ENCODE measurements around the gene ABL1.

DNA sequence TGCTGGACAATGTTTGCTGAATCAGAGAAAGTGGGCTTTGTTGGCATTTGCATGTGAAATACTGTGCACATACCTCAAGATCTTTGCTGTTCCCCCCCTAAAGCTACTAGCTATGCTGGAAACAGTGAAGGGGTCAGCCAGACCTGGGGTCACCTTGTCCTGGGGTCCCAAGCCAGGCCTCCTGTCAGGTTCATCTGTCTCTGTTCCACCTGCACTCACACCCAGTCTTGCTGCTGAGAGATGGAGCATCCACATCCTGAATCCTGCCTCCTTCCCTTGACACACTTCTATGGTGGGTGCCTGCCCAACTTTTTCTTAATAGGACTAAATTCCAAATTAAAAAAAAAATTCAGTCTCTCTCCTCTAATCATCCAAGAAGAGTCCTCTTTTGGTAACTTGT is 4.0 kb upstream of the ABL1 start:
- no peak for TF ChIP-seq NFIC (IDR thresholded peaks at IDR 0.05; ENCODE audit: borderline replicate concordance)
- no peak for TF ChIP-seq EP300 (IDR thresholded peaks at IDR 0.05; ENCODE audit: borderline replicate concordance in 1 of 2, low read depth in 1 of 2, low read length in 1 of 2)
- TF ChIP-seq, protein P1, sequence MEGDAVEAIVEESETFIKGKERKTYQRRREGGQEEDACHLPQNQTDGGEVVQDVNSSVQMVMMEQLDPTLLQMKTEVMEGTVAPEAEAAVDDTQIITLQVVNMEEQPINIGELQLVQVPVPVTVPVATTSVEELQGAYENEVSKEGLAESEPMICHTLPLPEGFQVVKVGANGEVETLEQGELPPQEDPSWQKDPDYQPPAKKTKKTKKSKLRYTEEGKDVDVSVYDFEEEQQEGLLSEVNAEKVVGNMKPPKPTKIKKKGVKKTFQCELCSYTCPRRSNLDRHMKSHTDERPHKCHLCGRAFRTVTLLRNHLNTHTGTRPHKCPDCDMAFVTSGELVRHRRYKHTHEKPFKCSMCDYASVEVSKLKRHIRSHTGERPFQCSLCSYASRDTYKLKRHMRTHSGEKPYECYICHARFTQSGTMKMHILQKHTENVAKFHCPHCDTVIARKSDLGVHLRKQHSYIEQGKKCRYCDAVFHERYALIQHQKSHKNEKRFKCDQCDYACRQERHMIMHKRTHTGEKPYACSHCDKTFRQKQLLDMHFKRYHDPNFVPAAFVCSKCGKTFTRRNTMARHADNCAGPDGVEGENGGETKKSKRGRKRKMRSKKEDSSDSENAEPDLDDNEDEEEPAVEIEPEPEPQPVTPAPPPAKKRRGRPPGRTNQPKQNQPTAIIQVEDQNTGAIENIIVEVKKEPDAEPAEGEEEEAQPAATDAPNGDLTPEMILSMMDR (IDR thresholded peaks at IDR 0.05): no peak
- TF ChIP-seq POLR2AphosphoS5 (IDR thresholded peaks at IDR 0.05; ENCODE audit: low read depth, low read length): no peak
- TF ChIP-seq RXRA (IDR thresholded peaks at IDR 0.05; ENCODE audit: borderline replicate concordance, low read depth): no peak
- no peak for TF ChIP-seq GABPA (IDR thresholded peaks at IDR 0.05; ENCODE audit: low read depth)
- no peak for TF ChIP-seq RFX5 (IDR thresholded peaks at IDR 0.05; ENCODE audit: low read length)
- TF ChIP-seq YY1 (IDR thresholded peaks at IDR 0.05; ENCODE audit: low read depth): no peak
- TF ChIP-seq, protein P2, sequence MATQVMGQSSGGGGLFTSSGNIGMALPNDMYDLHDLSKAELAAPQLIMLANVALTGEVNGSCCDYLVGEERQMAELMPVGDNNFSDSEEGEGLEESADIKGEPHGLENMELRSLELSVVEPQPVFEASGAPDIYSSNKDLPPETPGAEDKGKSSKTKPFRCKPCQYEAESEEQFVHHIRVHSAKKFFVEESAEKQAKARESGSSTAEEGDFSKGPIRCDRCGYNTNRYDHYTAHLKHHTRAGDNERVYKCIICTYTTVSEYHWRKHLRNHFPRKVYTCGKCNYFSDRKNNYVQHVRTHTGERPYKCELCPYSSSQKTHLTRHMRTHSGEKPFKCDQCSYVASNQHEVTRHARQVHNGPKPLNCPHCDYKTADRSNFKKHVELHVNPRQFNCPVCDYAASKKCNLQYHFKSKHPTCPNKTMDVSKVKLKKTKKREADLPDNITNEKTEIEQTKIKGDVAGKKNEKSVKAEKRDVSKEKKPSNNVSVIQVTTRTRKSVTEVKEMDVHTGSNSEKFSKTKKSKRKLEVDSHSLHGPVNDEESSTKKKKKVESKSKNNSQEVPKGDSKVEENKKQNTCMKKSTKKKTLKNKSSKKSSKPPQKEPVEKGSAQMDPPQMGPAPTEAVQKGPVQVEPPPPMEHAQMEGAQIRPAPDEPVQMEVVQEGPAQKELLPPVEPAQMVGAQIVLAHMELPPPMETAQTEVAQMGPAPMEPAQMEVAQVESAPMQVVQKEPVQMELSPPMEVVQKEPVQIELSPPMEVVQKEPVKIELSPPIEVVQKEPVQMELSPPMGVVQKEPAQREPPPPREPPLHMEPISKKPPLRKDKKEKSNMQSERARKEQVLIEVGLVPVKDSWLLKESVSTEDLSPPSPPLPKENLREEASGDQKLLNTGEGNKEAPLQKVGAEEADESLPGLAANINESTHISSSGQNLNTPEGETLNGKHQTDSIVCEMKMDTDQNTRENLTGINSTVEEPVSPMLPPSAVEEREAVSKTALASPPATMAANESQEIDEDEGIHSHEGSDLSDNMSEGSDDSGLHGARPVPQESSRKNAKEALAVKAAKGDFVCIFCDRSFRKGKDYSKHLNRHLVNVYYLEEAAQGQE (IDR thresholded peaks at IDR 0.05; ENCODE audit: low read depth, low read length): no peak
- no peak for TF ChIP-seq EZH2phosphoT487 (IDR thresholded peaks at IDR 0.05; ENCODE audit: borderline replicate concordance, low read depth)
- no peak for TF ChIP-seq MXI1 (IDR thresholded peaks at IDR 0.05; ENCODE audit: low read depth, low read length)
- no peak for TF ChIP-seq NRF1 (IDR thresholded peaks at IDR 0.05; ENCODE audit: low read depth, low read length)
- TF ChIP-seq RAD21 (IDR thresholded peaks at IDR 0.05; ENCODE audit: low read length): no peak
- TF ChIP-seq, protein P3, sequence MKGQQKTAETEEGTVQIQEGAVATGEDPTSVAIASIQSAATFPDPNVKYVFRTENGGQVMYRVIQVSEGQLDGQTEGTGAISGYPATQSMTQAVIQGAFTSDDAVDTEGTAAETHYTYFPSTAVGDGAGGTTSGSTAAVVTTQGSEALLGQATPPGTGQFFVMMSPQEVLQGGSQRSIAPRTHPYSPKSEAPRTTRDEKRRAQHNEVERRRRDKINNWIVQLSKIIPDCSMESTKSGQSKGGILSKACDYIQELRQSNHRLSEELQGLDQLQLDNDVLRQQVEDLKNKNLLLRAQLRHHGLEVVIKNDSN (IDR thresholded peaks at IDR 0.05; ENCODE audit: borderline replicate concordance, low read depth): no peak

Data from SK-N-SH (cell line).